Measurements from ENCODE around the gene TRIM5.
"Not testable (repeated sequence)": the region's sequence is repeated elsewhere in the genome, so short reads cannot be mapped to it uniquely, and the experiment has no call there.

Gene TRIM5, protein sequence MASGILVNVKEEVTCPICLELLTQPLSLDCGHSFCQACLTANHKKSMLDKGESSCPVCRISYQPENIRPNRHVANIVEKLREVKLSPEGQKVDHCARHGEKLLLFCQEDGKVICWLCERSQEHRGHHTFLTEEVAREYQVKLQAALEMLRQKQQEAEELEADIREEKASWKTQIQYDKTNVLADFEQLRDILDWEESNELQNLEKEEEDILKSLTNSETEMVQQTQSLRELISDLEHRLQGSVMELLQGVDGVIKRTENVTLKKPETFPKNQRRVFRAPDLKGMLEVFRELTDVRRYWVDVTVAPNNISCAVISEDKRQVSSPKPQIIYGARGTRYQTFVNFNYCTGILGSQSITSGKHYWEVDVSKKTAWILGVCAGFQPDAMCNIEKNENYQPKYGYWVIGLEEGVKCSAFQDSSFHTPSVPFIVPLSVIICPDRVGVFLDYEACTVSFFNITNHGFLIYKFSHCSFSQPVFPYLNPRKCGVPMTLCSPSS

GRCh38 chr11:5684646-5685362 lies at the start of gene TRIM5:
TRIM5 (minus strand) TSS chr11:5685074; CDS start chr11:5680177, 4,897 bp downstream.
- DNase-seq (ENCODE audit: low read depth in 2 of 2) = peak; percentile 52 to 75

GRCh38 chr11:5727691-5728090 lies 42.8 kb upstream of the TRIM5 start:
- no peak for DNase-seq (ENCODE audit: low read depth in 2 of 2)

DNA sequence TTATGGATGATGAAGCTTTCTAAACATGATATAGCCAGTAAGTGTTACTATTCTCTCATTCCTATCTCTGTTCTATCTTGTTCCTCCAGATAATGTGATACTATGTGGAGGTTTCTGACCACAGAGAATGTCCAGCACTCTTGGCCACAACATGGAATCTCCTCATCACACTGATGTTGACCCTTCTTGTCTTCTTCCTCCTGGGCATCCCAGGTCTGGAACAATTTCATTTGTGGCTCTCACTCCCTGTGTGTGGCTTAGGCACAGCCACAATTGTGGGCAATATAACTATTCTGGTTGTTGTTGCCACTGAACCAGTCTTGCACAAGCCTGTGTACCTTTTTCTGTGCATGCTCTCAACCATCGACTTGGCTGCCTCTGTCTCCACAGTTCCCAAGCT lies 41.5 kb upstream of the TRIM5 start:
- DNase-seq (ENCODE audit: low read depth in 2 of 2) = no peak

- DNase-seq (ENCODE audit: low read depth in 2 of 2) = no peak
Observed at GRCh38 chr11:5722622-5723021, 37.7 kb upstream of the TRIM5 start.

DNA sequence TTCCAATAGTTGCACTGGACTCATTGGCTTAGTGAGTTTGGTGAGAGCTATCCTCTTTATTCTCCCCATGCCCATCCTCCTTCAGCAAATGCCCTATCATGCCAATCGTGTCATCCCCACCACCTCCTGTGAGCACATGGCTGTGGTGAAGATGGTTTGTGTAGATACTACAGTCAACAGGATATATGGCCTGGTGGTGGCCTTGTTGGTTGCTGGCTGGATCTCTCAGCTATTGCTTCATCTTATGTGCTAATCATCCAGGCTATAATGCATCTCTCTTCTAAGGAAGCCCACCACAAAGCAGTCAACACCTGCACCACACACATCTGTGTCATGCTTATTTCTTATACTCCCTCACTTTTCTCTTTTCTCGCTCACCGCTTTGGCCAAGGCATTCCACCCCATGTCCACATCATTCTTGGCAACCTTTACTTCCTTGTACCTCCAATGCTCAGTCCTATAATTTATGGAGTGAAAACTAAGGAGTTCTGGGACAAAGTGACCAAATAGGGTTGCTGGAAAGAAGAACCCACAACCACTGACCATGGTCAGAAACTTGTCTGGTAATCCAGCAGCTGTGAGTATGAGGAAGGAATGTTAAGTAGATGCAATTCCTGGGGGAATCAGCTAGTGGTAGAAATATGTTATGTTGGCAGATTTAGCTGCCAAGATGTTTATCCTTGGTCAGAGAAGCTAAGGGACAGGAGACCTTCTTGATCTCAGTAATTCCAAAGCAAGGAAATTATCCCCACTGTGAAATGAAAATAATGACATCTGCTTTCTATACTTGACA lies 35.0 kb upstream of the TRIM5 start:
- no peak for DNase-seq (ENCODE audit: low read depth in 2 of 2)

DNA sequence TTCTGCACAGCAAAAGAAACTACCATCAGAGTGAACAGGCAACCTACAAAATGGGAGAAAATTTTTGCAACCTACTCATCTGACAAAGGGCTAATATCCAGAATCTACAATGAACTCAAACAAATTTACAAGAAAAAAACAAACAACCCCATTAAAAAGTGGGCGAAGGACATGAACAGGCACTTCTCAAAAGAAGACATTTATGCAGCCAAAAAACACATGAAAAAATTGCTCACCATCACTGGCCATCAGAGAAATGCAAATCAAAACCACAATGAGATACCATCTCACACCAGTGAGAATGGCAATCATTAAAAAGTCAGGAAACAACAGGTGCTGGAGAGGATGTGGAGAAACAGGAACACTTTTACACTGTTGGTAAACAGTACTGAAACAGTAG lies 31.6 kb upstream of the TRIM5 start:
- DNase-seq (ENCODE audit: low read depth in 2 of 2) = not testable (repeated sequence)

- no peak for DNase-seq (ENCODE audit: low read depth in 2 of 2)
Observed at GRCh38 chr11:5713695-5714094, 28.8 kb upstream of the TRIM5 start.

DNA sequence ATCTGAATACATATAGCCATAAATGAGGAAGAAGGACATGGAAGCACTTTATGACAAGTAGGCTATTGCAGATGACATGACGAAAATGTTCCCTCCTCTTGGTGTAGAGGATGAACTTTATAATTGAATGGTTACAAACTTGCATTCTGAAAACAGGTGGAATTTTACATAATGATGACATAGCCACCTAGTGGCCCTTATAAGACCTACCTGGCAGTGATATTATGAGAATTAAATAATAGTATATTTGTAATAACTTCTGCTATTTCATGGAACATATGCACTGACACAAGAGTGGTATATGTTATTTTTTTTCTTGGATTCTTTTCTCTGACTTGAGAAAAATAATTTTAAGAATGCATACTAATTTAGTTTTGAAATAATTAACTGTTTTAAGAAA lies 27.6 kb upstream of the TRIM5 start:
- no peak for DNase-seq (ENCODE audit: low read depth in 2 of 2)

DNA sequence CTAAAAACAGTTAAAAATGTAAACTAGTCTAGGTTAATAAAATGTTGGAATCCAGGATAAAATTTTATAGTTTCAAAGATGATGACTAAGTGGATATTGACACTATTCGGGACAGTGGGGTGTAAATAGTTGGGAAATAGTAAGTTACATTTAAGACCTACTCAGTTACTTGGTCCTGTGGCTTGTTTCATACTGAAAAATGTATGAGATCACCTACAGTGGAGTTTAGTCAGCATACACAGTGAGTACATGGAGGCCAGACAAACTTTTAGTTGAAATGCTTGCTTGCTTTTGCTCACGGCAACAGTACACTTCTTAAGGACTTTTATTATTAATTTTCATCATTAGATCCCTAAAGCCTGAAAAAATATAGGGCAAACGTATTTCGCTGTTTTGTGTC lies 20.8 kb upstream of the TRIM5 start:
- DNase-seq (ENCODE audit: low read depth in 2 of 2) = no peak

DNA sequence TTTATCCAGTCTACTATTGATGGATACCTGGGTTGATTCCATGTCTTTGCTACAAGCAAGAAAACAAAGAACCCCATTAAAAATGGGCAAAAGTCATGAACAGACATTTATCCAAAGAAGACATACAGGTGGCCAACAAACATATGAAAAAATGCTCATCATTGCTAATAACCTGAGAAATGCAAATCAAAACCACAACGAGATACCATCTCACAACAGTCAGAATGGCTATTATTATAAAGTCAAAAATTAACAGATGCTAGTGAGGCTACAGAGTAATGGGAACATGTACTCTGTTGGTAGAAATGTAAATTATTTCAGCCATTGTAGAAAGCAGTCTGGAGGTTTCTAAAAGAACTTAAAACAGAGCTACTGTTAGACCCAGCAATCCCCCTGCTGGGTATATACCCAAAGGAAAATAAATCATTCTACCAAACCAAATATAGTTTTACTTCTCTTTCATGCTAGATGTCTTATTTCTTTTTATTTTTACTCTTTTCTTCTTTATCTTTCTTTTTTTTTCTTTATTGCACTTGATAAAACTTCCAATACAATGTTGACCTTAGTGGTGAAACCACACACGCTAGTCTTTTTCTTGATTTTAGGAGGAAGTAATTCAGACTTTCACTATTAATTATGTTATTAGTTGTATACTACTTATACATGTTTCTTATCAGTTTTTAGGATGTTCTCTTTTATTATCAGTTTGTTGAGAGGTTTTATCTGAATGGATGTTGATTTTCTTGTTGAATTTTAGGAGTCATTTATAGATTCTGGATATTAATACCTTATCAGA lies 19.1 kb upstream of the TRIM5 start:
- DNase-seq (ENCODE audit: low read depth in 2 of 2) = no peak

- DNase-seq (ENCODE audit: low read depth in 2 of 2) = no peak
Observed at GRCh38 chr11:5701055-5701577, 16.2 kb upstream of the TRIM5 start.

- no peak for DNase-seq (ENCODE audit: low read depth in 2 of 2)
Observed at GRCh38 chr11:5700421-5701054, 15.7 kb upstream of the TRIM5 start.

DNA sequence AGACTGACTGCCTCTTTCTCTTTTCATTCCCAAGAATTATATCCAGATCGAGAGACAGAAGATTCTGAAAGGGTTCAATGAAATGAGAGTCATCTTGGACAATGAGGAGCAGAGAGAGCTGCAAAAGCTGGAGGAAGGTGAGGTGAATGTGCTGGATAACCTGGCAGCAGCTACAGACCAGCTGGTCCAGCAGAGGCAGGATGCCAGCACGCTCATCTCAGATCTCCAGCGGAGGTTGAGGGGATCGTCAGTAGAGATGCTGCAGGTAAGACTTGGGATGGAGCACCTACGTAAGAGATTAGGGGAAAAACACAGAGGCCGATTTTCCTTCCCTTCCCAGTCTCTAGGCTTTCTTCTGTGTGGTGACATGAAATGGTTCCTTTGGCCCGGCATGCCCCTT lies 13.4 kb upstream of the TRIM5 start:
- no peak for DNase-seq (ENCODE audit: low read depth in 2 of 2)

DNA sequence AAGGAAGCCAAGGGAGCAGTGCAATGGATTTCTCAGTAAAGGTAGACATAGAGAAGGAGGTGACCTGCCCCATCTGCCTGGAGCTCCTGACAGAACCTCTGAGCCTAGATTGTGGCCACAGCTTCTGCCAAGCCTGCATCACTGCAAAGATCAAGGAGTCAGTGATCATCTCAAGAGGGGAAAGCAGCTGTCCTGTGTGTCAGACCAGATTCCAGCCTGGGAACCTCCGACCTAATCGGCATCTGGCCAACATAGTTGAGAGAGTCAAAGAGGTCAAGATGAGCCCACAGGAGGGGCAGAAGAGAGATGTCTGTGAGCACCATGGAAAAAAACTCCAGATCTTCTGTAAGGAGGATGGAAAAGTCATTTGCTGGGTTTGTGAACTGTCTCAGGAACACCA lies 11.3 kb upstream of the TRIM5 start:
- DNase-seq (ENCODE audit: low read depth in 2 of 2) = no peak

- DNase-seq (ENCODE audit: low read depth in 2 of 2) = no peak
Observed at GRCh38 chr11:5695580-5695979, 10.7 kb upstream of the TRIM5 start.

- DNase-seq (ENCODE audit: low read depth in 2 of 2) = no peak
Observed at GRCh38 chr11:5694642-5695041, 9.8 kb upstream of the TRIM5 start.

DNA sequence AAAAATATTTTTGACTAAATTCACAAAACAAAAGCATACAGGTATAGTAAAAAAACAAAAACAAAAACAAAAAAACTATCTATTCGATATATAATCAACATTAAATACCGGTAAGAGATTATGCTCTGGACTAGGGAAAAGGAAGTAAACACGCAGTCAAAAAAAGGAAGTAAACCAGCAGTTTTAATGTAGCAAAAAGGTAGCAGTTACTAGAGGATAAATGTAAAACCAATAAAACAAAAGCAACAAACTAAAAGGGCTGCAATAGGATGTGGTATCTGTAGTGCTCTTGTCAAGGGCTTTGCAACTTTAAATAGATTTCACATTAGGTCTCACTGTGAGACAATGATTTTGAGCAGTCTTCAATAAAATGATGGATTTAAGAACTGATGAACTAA lies 7.1 kb upstream of the TRIM5 start:
- DNase-seq (ENCODE audit: low read depth in 2 of 2) = no peak

- DNase-seq (ENCODE audit: low read depth in 2 of 2) = not testable (repeated sequence)
Observed at GRCh38 chr11:5691238-5691963, 6.5 kb upstream of the TRIM5 start.

- DNase-seq (ENCODE audit: low read depth in 2 of 2) = no peak
Observed at GRCh38 chr11:5690736-5691135, 5.9 kb upstream of the TRIM5 start.

DNA sequence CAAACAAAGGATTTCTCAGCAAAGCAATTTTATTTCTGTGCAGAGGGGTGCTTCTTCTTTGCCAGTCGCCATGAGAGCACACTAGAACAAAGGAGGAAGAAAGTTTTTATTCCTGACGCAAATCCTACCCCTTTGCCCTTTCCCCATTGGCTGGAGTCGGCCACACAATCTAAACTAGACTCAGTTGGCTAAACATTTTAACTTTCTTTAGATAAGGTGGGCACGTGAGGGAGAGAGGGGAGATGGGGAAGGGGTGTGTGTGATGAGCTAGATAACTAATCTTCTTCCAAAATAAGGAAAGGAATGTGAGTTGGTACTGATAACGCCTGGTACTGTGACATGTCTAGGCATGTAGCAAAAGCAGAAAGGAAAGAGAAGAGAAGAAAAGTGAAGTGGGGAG lies 5.3 kb upstream of the TRIM5 start:
- DNase-seq (ENCODE audit: low read depth in 2 of 2) = no peak
